ENCODE measurements around the gene HTR4. TPM values are rescaled to one million over a fixed set of nuclear protein-coding genes. Genes with fewer than 3 reads are reported as not detected.

The HTR4 gene
- total RNA-seq, 6 donors from 2014 or later: 0.09 TPM; not detected in 5

DNA sequence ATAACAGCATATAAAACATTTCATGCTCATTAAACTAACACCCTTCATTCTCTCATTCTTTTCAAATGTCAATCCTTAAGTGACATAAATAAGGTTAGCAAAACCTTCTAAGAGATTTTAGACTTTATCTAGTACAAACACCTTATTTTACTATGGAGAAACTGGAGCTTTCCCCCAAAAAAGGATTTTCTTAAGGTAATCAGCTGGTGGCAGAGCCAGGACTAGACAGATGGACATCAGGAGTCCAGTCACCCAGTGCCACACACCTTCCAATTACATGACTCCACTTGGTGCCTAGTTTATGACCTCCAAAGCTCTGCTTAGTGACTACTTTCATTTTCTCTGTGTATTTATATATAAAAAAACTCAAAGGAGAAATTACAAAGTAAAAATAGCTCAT is 70.2 kb downstream of the HTR4 start:
- no peaks in the 10 kb centered on the region for H3K27me3 ChIP-seq
- no peak overlapping the region for H3K4me3 ChIP-seq
- no peak overlapping the region for H3K27ac ChIP-seq
- ATAC-seq (ENCODE audit: low FRiP score in 2 of 2) (no peak), DNase-seq (no peak)
- TF ChIP-seq EP300 (IDR thresholded peaks at IDR 0.05): no peak
- TF ChIP-seq, protein P1, sequence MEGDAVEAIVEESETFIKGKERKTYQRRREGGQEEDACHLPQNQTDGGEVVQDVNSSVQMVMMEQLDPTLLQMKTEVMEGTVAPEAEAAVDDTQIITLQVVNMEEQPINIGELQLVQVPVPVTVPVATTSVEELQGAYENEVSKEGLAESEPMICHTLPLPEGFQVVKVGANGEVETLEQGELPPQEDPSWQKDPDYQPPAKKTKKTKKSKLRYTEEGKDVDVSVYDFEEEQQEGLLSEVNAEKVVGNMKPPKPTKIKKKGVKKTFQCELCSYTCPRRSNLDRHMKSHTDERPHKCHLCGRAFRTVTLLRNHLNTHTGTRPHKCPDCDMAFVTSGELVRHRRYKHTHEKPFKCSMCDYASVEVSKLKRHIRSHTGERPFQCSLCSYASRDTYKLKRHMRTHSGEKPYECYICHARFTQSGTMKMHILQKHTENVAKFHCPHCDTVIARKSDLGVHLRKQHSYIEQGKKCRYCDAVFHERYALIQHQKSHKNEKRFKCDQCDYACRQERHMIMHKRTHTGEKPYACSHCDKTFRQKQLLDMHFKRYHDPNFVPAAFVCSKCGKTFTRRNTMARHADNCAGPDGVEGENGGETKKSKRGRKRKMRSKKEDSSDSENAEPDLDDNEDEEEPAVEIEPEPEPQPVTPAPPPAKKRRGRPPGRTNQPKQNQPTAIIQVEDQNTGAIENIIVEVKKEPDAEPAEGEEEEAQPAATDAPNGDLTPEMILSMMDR (IDR thresholded peaks at IDR 0.05): no peak
- no peak for TF ChIP-seq POLR2AphosphoS5 (IDR thresholded peaks at IDR 0.05)
- no peak for TF ChIP-seq POLR2A (IDR thresholded peaks at IDR 0.05)
- H3K9me3 ChIP-seq: no peaks in the 10 kb centered on the region
- no peaks in the 10 kb centered on the region for H3K4me1 ChIP-seq
- H3K36me3 ChIP-seq: no peaks in the 10 kb centered on the region

DNA sequence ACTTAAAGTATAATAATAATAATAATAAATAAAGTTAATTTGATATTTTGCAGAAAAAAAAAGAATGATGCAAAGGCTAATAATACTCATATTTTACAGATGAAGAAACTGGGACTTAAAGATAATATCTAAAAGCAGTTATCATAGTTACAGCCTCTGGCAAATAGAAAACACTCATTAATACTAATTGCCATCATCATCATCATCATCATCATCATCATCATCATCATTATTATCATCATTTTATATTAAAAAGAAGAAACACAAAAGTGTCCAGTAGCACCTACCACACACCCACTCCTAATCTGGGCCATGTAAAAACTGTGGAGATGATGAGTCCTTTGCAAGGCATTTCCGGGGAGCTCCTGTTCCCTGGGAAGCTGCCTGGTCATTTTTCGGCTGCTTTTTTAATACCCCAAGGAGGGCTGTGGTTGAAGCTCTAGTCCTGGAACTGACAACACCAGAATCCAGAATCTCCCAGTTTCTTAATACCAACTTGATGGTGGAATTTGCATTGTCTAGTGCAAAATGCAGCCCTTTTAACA is 70.8 kb downstream of the HTR4 start:
- Histone ChIP-seq H3K36me3 (no peaks in the 10 kb centered on the region), H3K27ac (no peak overlapping the region), H3K4me1 (no peaks in the 10 kb centered on the region), H3K27me3 (no peaks in the 10 kb centered on the region), H3K4me3 (no peak overlapping the region), H3K9me3 (no peaks in the 10 kb centered on the region)
- 73 to 91% methylated on average over 2 of the region's 2 CpGs for WGBS, 2 donors
- TF ChIP-seq POLR2AphosphoS5 (IDR thresholded peaks at IDR 0.05): no peak
- TF ChIP-seq, protein P1 (IDR thresholded peaks at IDR 0.05): no peak
- no peak for TF ChIP-seq EP300 (IDR thresholded peaks at IDR 0.05)
- TF ChIP-seq POLR2A (IDR thresholded peaks at IDR 0.05): no peak
- DNase-seq (no peak), ATAC-seq (ENCODE audit: low FRiP score in 2 of 2) (no peak)

DNA sequence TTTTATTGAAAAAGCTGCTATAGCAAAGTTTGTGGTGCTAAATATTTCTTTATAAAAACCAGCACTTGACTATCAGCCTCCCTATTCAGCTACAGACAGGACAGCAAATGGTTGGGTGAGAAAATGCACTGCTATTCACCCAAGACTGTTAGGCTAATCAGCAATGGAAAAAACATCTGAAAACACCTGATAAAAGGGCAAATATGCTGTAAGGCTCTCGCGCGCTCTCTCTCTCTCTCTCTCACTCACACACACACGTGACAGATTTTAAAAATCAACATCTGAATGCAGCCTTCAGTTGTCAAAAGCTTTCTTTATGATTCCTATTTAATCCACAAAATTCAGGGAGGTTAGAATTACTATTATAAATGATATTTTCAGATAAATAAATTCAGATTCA is 80.2 kb downstream of the HTR4 start:
- H3K4me1 ChIP-seq: no peaks in the 10 kb centered on the region
- no peak for DNase-seq
- H3K9me3 ChIP-seq: no peaks in the 10 kb centered on the region
- 66 to 68% methylated on average over 4 of the region's 4 CpGs for WGBS, 2 donors
- TF ChIP-seq POLR2A (IDR thresholded peaks at IDR 0.05): no peak
- no peak for TF ChIP-seq POLR2AphosphoS5 (IDR thresholded peaks at IDR 0.05)
- TF ChIP-seq, protein P1 (IDR thresholded peaks at IDR 0.05): no peak
- no peak for TF ChIP-seq EP300 (IDR thresholded peaks at IDR 0.05)
- H3K4me3 ChIP-seq: no peak overlapping the region
- no peaks in the 10 kb centered on the region for H3K36me3 ChIP-seq
- ATAC-seq (ENCODE audit: low FRiP score in 2 of 2): no peak
- no peak overlapping the region for H3K27ac ChIP-seq
- H3K27me3 ChIP-seq: no peaks in the 10 kb centered on the region

DNA sequence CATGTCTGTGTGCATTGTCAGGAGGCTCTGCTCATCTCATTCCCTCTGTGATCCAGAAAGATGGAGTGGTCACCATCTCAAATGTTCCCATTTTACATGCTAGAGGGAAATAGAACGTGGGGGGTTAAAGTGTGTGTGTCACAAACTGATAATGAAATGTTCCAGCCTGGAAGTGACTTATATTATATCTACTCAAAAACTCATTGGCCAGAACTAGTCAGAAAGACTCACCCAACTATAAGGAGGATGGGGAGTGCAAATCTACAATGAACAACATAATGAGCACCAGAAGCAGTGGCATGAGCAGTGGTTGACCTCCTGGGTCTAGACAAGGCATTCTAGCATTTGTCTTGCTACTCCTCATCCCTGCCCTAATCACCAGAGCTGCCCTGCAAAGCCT is 81.0 kb downstream of the HTR4 start:
- ATAC-seq (ENCODE audit: low FRiP score in 2 of 2) (no peak), DNase-seq (no peak)
- WGBS, 2 donors: 58 to 65% methylated on average over 1 of the region's 1 CpG
- Histone ChIP-seq H3K27ac (no peak overlapping the region), H3K36me3 (no peaks in the 10 kb centered on the region), H3K4me1 (no peaks in the 10 kb centered on the region), H3K9me3 (no peaks in the 10 kb centered on the region), H3K4me3 (no peak overlapping the region), H3K27me3 (no peaks in the 10 kb centered on the region)
- no peak for TF ChIP-seq EP300 (IDR thresholded peaks at IDR 0.05)
- TF ChIP-seq POLR2A (IDR thresholded peaks at IDR 0.05): no peak
- TF ChIP-seq POLR2AphosphoS5 (IDR thresholded peaks at IDR 0.05): no peak
- TF ChIP-seq, protein P1 (IDR thresholded peaks at IDR 0.05): no peak

DNA sequence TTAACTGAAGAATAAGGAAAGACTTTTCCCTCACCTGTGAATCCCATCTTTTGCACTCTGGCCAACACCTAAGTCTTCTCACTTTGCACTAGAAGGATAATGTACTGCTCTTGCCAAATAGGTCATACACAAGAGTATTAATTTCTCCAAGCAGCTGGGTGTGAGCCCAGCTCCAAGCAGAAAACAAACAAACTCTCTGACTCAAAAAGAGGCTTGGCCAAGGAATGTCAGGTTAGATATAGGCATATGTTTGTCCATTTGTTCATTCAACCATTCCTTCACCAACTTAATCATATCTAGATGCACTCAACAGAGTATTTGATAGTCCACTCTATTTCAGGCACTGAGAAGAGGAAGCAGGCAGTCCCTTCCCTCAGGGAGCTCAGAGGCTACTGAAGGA is 84.4 kb downstream of the HTR4 start:
- peak in 1 of 2 donors; percentile 68 for ATAC-seq (ENCODE audit: low FRiP score in 2 of 2)
- TF ChIP-seq, protein P1 (IDR thresholded peaks at IDR 0.05): no peak
- TF ChIP-seq POLR2A (IDR thresholded peaks at IDR 0.05) (no peak), POLR2AphosphoS5 (IDR thresholded peaks at IDR 0.05) (no peak), EP300 (IDR thresholded peaks at IDR 0.05) (no peak)
- H3K9me3 ChIP-seq: no peaks in the 10 kb centered on the region
- H3K4me1 ChIP-seq: no peaks in the 10 kb centered on the region
- no peak overlapping the region for H3K27ac ChIP-seq
- no peaks in the 10 kb centered on the region for H3K27me3 ChIP-seq
- DNase-seq: peak in 1 of 2 donors; percentile 21
- no peaks in the 10 kb centered on the region for H3K36me3 ChIP-seq
- H3K4me3 ChIP-seq: no peak overlapping the region
